Stimulated activated CD8-positive, alpha-beta memory T cell treated with anti-CD3 and anti-CD28 coated beads, Interleukin-7, amount 100 ng/mL, for 4 hours (primary cell): Measurements from ENCODE around the gene C11orf91.
A peak's percentile ranks its signal among the peaks of the same experiment; 100 is the strongest.
"Not testable (repeated sequence)": the region's sequence is repeated elsewhere in the genome, so short reads cannot be mapped to it uniquely, and the experiment has no call there.

Source experiments
- DNase-seq, 2 donors: peaks; one replicate each; pipeline ENCODE4 v3.0.0-alpha.2; 2020; ENCODE audit warnings: low read depth in 2 of 2

Gene C11orf91

GRCh38 chr11:33700502-33701271, at the start of gene C11orf91:
TSS of gene C11orf91 (minus strand) at chr11:33700826. CDS start at chr11:33700740, 86 bp downstream.
- DNase-seq, result peak; percentile 84 to 88

DNA sequence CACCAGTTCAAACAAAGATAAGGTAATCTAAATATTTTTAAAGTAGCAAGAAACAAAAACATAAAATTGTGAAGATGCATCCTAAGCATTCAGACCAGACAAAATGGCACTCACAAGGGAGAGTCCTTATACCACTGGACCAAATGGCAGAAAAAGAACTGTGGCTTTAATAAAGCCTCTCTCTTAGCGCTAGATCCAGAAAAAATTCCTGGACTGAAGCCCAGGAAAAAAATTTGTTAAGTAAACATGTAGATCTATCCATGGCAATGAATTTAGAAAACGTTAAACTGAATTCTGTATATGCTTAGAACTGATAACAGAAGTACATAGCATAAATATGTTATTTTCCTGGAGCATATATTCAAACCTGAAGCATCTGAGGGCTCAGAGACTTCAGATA, 47.4 kb upstream of the C11orf91 start:
- no peak for DNase-seq

DNA sequence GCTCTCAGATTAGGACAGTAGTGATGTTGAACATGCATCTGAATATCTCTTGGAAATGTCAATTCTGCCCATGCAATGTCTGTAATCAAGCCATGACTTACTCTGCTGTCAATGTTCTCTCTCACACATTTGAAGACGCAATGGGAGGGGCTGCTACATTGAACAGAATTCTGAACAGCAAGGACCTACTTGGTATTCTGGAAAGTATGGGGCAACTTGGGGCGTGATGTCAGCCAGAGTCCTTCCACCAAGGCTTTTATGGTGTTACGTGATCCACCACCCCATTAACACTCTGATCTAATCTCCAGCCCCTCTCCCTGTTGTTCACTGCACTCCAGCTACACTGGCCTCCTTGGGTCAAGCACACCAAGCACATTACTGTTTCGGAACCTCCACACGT, 42.7 kb upstream of the C11orf91 start:
- no peak for DNase-seq

DNA sequence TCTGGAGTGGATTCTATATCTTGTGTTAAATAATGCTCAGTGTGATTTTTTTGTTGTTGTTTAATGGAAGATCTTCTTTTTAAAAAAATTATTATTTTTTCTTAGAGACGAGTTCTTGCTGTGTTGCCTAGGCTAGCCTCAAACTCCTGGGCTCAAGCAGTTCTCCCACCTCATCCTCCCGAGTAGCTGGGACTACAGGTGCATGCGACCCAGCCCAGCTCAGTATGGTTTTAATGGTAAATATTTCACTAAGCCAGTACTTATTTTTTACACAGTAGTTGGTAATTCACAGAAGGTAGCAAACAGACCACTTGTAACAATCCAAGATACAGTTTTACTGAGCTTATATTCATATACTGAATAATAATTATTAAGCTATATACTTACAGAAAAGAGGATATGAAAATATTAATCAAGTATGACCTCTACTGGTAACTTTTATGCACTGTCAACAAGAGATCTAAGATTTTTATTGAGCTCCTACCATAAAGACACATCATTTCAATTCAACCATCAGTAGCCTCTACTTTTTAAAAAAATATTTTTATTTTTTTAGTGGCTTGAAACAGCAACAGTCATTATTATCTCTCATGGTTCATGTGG, 41.7 kb upstream of the C11orf91 start:
- DNase-seq, result no peak

GRCh38 chr11:33741806-33742205, 41.2 kb upstream of the C11orf91 start:
- no peak for DNase-seq

- no peak for DNase-seq
These were observed 36.8 kb upstream of the C11orf91 start for GRCh38 chr11:33737362-33737821.

GRCh38 chr11:33736148-33736812, 35.7 kb upstream of the C11orf91 start, which contains the start of gene CD59:
TSS of gene CD59 (minus strand) at chr11:33736423. CDS start at chr11:33722445, 13,978 bp downstream.
- peak; percentile 86 to 89 for DNase-seq

GRCh38 chr11:33735271-33736147, 34.9 kb upstream of the C11orf91 start:
- DNase-seq, result peak in 1 of 2 donors; percentile 17

DNA sequence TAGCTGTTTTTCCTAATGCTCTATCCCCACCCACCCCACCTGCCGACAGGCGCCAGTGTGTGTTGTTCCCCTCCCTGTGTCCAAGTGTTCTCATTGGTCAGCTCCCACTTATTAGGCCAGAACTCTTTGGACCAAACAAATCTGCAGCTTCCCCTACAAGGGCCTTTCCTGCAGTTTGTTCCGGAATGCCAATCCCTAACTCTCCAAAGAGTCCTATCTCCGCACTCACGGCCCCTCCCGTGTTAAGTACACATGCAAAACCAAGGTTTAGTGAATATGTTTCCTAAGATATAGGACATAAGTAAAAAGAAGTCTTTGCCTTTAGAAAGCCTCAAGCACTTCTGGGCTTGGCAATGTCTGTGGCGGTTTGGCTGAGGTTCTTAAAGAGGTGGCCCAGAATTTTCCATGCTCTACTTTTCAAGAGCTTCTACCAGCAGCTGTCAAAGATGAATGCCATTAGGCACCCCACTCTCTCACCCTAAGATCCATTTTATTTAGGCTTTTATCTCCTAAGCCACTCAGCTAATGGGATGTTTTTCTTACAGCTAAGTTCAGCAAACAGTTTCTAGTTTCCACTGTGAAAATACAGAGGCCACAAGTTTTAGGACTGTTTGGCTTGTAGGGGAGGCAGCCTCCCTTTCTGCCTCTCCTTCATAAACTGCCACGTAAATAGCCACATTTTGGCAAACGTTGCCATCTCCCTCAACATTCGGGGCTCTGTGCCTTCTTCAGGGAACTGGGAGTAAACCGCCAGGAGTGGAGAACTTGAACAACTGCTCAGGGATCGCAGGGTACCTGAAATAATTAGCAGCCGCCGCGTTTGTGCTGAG, 34.0 kb upstream of the C11orf91 start:
- no peak for DNase-seq

- no peak for DNase-seq
These were observed 33.4 kb upstream of the C11orf91 start for GRCh38 chr11:33733980-33734379.

DNA sequence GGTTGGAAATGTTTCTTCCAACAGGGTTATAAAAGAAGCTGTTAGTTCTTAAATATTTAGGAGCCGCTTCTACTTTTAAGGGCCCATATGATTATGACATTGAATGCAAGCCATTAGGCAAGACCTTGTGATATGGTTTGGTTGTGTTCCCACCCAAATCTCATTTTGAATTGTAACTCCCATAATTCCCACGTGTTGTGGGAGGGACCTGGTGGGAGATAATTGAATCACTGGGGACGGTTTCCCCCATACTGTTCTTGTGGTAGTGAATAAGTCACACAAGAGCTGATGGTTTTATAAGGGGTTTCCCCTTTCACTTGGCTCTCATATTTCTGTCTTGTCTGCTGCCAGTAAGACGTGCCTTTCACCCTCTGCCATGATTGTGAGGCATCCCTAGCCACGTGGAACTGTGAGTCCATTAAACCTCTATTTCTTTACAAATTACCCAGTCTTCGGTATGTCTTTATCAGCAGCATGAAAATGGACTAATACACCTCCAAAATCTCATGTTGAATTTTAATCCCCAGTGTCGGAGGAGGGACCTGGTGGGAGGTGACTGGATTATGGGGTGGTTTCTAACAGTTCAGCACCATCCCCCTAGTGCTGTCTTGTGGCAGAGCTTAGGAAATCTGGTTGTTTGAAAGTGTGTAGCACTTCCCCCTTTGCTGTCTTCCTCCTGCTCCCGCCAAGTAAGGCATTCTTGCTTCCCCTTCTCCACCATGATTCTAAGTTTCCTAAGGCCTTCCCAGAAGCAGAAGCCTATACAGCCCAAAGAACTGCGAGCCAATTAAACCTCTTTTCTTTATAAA, 31.3 kb upstream of the C11orf91 start:
- no peak for DNase-seq

DNA sequence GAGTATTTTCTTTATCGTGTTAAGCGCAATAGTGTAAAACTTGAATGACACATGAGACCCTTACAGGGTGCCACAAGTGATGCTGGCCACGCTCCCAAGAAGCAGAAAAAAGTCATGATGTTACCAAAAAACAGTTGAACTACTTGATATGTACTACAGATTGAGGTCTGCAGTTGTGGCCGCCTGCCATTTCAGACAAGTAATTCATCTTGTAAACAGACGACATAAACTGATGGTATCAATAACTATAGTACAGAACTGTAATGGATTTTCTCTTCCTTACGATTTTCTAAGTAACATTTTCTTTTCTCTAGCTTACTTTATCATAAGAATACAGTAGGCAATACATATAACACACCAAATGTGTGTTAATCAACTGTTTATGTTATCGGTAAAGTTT, 30.1 kb upstream of the C11orf91 start:
- no peak for DNase-seq

GRCh38 chr11:33729072-33729664, 28.5 kb upstream of the C11orf91 start:
- DNase-seq, result not testable (repeated sequence)

DNA sequence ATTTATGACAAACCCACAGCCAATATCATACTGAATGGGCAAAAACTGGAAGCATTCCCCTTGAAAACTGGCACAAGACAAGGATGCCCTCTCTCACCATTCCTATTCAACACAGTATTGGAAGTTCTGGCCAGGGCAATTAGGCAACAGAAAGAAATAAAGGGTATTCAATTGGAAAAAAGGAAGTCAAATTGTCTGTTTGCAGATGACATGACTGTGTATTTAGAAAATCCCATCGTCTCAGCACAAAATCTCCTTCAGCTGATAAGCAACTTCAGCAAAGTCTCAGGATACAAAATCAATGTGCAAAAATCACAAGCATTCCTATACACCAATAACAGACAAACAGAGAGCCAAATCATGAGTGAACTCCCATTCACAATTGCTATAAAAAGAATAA, 26.9 kb upstream of the C11orf91 start:
- DNase-seq, result not testable (repeated sequence)

GRCh38 chr11:33725496-33725895, 24.9 kb upstream of the C11orf91 start:
- DNase-seq, result no peak

- DNase-seq, result no peak
These were observed 24.0 kb upstream of the C11orf91 start for GRCh38 chr11:33724644-33725035.

- DNase-seq, result no peak
These were observed 22.7 kb upstream of the C11orf91 start for GRCh38 chr11:33723238-33723881.

DNA sequence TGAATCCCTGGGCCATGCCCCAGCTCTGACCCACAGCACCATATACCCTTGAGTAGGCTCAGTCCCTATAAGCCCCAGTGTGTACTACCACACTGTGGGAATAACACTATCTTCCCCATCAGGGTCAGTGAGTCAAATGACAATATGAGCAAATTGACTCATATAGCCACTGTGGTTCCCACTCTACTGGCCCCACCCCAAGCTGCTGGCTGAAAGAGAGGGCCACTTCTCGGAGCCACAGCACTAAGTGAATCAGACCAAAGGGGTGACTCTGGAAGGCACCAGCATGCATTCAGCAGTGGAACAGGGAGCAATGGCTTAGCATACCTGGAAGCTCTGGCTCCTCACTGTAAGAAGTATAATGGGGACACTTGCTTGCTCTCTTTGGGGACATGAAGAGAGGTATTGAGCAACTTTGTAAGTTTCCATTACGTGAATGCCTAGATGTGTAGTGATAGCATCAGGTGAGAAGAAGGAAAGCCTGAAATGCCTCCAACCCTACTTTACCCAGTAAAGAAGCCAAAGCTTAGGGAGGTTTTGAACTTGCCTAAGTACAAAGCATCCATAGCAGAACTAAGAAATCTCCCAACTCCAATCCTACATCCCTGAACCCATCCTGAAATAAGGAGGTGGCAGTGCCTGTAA, 22.1 kb upstream of the C11orf91 start:
- no peak for DNase-seq
